NCI-H2029 treated with DMSO at 0.1 percent for 48 hours (cell line): ENCODE data around the gene EAF2.
"Not testable (repeated sequence)": the region's sequence is repeated elsewhere in the genome, so short reads cannot be mapped to it uniquely, and the experiment has no call there.

Experiments
- DNase-seq: peaks from one replicate; lab custom pipeline; 2025; lab: John Stamatoyannopoulos, UW

Gene EAF2

DNA sequence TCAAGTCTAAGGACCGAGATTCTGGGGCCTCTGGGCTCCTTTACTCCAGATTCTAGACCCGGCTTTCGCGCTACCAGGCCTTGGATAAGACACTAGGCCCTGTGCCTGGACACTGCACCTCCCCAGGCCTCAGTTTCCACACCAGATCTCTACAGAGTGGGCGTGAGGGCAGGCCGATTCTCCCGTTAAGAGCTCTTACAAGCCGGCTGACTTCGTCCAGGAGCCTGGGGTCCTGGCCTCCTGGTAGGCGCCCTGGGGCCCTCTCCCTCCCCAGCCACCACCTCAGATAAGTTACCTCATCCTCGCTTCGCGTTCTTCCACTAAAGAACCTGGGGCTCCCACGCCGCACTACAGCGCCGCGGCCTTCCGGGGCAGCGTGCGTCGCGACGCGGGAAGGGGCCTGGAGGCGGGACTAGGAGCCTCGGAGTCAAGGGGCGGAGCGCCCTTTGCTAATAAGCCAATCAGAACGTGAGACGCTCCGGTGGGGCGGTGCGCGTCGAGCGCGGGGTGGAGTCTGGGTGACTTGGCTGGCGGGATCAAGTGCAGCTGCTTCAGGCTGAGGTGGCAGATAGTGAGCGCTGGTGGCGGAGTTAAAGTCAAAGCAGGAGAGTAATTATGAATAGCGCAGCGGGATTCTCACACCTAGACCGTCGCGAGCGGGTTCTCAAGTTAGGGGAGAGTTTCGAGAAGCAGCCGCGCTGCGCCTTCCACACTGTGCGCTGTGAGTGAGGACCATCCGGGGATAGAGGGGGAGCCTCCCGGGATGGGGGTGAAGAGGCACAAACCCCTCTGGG is at the start of gene EAF2, which contains the start of gene IQCB1:
Gene EAF2, plus strand, starts transcription at position 539 of the 794 bp plus-strand sequence. Its CDS starts 77 bp downstream, at position 616.
Gene IQCB1, minus strand, starts transcription at position 390 of the 794 bp plus-strand sequence. CDS start 6,100 bp downstream, outside the sequence.
- DNase-seq: peak; percentile 77

DNA sequence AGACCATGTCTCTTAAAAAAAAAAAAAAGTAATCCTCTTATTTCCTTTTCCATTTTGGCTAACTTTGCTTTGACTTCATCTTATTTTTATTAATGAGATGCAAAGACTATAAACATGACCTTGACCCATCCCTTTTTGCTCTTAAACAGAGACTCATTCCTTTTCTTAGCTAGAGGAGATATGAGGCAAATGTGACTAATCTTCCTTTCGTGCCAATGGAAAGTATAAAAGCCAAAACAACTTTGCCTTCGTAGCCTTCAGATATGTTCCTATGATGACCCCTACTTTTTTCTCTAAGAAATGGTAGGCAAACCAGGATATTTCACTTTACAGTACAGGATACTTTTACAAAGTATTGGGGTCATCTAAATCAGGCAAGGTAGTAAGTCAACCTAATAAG is 48.5 kb upstream of the EAF2 start:
- no peak for DNase-seq

DNA sequence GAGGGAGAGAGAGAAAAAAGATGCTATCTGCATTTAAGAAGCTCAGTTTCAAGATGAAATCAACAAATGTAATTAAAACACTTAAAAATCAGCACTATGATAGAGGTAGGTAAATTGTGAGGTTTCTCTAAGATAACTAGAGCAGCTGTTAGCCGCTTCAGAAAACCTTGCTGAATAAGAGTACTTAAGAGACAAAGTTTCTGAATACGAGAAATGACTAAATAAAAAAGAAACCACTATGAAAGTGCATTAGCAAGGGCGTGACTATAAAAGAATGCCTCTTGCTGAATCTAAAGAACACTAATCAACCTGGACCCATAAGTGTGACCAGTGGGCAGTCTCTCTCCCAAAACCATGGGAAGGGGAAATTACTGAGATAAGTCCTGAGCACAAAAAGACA is 41.9 kb upstream of the EAF2 start:
- no peak for DNase-seq

DNA sequence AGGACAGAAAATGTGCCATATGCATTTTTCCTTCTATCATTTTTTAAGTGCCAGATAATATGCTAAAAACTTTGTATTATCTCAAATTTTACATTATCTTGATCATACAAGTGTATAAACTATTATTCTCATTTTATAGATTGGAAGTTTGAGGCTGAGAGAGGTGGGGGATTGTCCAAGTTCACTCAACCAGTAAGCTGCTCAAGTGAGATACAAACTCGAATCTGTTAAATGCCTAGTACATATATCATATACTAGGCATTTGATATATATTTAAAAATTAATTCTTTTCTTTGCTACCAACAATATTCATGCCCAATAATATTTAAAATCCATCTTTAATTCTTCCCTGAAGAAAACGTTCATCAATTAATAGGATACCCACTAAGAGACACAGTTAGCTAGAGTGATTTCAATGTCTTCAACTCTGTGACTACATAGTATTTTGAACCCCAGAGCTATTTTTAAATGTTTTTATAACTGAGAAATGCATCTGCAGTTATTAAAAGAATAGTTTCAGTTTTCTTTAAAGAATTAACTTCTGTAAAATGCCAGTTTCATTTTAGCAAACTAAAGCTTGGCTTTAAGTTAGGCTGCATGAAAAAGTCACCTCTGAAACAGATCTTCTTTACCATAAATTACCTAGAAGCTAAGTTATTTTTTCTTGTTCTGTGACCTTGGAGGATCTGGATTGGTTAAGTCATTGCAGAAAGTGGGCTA is 40.6 kb upstream of the EAF2 start:
- no peak for DNase-seq

DNA sequence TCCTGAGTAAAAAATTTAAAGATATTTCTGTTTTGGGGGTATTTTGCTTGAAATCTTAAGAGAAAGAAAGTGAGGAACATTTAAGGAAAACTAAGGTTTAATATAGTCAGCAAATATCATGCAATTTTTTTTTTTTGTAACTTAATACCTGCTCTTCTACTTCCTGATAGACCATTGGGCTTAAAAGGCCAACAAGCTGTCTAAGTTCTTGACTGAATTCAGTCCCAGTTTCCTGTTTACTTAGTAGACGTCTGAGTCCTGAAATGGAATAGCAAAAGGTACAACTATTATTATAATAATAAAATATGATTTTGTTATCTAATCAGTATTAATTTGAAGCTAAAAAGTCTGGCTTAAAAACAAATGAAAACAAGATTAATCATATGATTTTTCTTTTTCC is 38.0 kb upstream of the EAF2 start:
- peak; percentile 36 for DNase-seq

DNA sequence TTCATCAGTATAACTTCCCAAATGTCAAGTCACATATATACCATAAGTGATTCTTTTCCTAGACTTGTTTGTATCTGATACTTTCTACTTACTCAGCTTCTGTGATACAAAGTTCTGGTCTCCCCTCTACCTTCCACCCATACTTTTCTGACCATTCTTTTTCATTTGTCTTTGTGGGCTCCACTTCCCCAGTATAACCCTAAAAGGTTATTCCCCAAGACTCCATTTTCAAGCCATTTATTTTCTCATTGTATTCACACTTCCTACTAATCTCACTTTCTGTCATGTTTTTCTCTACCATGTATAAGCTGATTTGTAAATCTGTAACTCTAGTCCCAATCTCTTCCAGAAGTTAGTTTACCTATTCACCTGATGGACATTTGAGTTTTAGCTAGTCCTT is 34.1 kb upstream of the EAF2 start:
- DNase-seq: no peak

DNA sequence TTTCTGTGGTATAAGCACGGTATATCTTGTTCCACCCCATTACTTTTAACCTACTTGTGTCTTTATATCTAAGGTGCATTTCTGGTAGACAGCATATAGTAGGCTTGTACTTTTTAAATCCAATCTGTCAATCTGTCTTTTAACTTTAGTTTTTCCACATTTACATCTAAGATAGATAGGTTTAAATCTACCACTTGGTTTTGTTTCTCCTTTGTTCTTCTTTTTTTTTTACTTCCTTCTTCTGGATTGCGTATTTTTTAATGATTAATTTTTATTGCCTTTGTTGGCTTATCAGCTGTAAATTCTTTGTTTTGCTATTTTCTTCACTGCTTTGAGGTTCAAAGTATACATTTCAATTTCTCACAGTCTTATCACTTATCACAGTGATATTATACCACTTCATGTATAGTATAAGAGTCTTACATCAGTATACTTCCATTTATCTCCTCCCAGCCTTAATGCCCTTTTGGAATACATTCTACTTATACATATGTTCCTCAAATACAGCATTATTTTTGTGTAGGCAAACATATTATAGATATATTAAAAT is 31.2 kb upstream of the EAF2 start:
- no peak for DNase-seq

DNA sequence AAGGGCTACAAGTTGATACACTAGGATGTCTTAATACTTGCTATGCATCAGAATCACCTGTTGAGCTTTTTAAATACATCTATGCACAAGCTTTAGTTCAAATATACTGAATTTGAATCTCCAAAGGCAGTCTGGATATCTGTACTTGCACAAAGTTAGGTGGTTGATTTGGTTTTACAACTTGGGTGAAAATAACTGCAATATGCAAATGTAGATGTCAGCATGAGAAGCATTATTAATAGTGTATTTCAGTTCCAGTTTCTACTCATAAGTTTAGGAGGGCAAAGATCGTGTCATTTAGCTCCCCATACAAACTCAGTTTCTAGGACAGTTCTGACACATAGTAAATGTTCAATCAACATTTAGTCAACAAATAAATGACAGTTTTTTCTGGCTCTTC is 25.8 kb upstream of the EAF2 start:
- DNase-seq: no peak

DNA sequence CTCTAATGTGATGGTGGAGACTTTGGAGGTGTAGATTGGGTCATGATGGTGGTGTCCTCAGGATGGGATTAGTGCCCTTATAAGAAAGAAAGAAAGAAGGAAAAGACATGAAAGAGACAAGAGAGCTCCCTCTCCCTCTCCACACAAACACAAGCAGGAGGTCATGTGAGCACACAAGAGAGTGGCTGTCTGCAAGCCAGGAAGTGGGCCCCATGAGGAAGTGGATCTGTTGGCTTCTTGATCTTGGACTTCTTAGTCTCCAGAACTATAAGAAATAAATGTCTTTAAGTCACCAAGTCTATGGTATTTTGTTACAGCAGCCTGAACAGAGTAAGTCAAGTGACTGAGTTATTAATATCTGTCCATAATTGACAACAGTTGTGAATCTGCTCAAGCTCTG is 17.3 kb upstream of the EAF2 start:
- DNase-seq: no peak

DNA sequence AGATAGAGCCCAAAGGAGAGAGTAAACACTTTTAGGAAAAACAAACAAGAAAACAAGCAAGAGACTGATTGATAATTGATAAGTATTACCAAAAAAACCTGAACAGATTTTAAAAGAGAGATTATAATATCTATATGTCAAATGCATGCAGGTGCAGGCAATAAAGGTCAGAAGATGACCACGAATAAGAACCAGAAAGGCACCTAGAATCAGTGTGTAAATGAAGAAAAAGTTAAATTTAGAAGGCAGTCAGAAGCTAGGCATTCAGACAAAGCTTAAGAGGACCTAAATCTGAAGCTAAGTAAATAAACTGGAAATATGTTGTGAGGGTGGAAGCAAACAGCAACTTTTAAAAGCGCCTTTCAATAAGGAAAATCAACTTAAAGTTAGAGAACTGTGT is 16.4 kb upstream of the EAF2 start:
- no peak for DNase-seq

DNA sequence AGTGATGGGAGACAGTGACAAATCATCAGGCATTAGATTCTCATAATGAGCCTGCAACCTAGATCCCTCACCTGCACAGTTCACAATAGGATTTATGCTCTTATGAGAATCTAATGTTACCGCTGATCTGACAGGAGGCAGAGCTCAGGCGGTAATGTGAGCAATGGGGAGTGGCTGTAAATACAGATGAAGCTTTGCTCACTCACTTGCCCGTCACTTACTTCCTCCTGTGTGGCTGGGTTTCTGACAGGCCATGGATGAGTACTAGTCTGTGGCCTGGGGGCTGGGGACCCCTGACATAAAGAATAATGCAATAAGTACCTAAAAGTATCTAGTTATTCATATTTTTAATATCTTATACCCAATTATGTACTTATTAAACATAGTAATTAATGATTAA is 15.8 kb upstream of the EAF2 start:
- peak; percentile 13 for DNase-seq

DNA sequence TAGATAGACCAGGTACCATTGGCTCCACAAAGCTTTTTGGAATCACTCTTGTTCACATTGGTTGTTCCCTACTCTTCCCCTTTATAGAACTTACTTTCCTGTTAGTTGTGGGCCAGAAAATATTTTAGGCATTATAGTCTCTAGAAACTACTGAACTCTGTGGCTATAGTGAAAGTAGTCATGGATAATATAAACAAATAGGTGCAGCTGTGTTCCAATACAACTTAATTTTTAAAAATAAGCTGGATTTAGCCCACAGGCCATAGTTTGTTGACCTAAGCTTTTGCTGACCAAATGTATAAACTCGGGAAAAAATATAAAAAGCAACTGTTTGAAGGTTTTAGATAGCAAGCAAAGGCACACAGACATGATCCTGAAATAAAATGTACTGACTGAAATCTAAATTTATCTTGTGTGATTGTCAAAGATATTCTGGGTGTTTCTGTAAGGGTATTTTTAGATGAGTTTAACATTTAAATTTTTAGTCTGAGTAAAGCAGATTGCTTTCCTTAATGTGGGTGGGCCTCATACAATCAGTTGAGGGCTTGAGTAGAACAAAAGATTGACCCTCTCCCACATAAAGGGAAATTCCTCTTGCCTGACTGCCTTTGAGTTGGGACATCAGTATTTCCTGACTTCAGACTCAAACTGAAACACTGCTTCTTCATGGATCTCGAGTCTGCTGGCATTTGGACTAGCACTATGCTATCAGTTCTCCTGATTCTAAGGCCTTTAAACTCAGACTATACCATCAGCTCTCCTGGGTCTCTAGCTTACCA is 13.4 kb upstream of the EAF2 start:
- DNase-seq: no peak

DNA sequence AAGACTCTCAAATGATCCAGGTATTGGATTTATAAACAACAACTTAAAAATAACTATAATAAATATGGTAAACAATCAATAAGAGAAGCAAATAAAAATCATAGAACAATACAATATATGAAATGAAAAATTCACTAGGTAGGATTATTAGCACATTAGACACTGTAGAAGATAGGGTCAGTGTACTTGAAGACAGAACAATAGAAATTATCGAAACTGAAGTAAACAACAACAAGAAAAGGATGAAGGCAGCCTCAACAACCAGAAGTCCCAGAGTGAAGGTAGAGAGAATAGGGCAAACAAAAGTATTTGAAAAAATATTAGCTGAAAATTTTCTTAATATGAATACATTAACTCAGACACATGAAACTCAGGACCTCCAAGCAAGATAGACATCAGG is 12.0 kb upstream of the EAF2 start:
- DNase-seq: no peak

DNA sequence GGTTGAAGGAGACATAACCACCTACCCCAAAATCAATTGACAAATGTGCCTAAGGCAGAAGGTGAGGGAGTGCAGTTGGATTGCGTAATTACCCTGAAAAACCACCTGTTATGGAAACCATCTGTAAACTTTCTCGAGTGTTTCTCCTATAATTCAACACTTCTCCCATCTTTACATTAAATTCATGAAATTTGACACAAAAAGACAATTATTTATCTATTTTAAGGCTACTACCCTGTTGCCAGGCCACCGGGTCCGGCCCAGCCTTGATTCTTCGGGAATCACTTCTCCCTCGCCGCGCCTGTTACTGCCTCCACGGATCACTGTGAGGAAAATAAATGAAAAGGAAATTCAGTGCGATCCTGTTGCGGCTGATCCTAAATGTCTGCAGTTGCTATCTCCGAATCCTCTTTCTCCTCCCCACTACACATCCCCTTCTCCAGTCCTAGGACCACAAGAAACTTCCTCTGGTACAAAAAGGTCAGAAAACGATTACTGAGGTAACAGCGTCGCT is 795 bp upstream of the EAF2 start:
- no peak for DNase-seq

DNA sequence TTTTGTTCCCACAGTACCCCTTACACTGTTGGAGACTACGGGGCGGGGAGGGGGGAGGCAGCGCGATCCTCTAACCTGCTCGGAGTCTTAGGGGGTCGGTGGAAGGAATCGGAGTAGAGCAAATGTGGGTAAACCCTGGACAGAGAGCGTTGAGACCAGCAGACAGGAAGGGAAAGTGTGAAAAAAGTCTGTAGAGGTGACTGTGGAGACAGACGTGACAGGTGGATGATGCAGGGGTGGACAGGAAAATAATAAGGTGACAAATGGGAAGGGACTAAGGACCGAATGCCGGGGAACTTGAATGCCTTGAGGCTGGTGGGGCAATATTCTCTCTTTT is 424 bp downstream of the EAF2 start:
- no peak for DNase-seq

DNA sequence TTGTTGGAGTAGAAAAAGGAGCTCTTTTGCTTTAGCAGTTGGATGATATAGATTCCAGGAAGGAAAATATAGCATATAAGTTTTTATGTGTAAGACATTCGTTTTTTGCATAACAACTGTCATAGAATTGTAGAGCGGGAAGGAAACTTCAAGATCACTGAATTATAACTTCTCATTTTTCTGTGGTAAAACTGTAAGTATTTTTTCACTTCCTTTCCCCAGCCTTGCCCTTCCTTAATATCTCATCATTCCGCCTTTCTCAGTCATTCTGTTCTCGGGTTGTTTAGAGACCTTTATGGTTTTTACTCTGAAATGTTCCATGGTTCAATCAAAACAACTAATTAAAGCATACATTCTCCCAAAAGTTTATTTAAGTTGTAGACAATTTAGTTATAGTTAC is 1.1 kb downstream of the EAF2 start:
- no peak for DNase-seq

DNA sequence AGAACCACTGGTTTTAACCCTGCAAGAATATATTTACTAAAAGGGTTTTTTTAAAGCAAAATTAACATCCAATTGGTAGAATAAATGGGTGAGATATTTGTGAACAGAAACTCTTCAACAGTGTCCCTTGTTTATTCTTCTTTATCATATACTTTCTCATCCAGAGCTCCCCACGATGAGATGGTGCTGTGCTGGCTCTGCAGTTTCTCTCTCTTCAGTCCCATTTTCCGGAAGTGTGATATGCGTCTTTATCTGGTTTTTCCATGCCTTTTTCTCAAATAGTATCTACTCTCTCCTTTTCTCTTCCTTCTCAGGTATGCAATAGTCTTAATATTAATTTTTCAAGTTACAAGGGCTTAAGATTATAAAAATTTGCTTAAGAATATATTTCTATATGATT is 1.5 kb downstream of the EAF2 start:
- no peak for DNase-seq

DNA sequence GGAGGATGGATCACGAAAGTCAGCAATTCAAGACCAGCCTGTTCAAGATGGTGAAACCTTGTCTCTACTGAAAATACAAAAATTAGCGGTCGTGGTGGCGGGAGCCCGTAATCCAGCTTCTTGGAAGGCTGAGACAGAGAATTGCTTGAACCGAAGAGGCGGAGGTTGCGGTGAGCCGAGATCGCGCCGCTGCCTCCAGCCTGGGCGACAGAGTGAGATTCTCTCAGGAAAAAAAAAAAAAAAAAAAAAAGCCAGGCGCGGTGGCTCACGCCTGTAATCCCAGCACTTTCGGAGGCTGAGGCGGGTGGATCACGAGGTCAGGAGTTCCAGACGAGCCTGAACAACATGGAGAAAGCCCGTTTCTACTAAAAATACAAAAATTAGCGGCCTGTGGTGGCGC is 5.0 kb downstream of the EAF2 start:
- DNase-seq: no peak

DNA sequence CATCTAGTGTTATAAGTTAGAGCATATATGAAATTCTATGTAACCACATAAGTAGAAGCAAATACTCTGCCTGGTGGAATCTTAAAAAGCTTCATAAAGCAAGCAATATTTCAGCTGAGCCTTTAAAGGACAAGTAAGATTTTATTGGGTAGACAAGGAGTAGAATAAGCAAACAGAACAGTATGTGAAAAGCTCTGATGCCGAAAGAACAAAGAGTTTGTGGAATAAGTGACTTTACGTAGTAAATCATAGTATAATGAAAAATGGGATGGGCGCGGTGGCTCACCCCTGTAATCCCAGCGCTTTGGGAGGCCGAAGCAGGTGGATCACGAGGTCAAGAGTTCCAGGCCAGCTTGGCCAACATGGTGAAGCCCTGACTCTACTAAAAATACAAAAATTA is 9.9 kb downstream of the EAF2 start:
- no peak for DNase-seq

DNA sequence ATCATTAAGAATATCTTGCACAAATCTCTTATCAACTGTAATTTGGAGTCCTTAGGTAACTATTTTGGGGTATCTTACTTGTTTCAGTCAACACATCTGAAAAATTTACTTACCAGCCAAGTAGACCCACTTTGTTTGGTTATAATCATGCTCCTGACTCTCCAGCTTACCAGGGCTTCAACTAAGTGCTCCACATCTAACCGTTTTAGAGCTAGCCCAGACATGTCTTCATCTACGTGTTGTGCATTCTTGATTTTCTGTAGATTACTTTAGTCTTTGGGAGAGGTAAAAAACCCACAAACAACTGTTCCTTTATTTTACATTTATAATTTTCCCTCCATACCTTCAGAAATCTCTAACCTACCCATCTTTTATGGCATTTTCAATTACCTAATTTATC is 17.2 kb downstream of the EAF2 start:
- DNase-seq: no peak

DNA sequence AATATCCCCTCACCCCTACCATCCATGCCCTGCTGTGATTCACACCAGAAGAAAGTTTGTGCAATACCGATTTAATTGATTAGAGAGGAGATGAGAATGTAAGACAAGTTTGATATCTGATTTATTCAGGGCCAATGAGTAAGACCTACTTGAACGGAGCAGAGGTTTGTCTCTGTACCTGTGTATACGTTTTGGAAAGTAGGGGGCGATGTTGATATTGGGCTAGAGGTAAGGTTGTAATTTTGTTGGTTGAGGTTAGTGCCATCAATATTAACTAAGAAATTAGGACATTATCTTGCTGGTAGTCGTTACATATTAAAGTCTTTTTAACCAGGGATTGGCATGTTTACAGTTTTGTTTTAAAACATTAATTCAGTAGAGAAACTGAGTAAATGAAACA is 20.5 kb downstream of the EAF2 start:
- DNase-seq: no peak

DNA sequence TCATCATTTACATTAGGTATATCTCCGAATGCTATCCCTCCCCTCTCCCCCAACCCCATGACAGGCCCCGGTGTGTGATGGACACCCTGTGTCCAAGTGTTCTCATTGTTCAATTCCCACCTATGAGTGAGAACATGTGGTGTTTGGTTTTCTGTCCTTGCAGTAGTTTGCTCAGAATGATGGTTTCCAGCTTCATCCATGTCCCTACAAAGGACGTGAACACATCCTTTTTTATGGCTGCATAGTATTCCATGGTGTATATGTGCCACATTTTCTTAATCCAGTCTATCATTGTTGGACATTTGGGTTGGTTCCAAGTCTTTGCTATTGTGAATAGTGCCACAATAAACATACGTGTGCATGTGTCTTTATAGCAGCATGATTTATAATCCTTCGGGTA is 22.8 kb downstream of the EAF2 start:
- DNase-seq: not testable (repeated sequence)
